ENCODE results near the gene TIMM44.

GRCh38 chr19:7953060-7953459, 9.6 kb upstream of the TIMM44 start:
- no peak for TF ChIP-seq CTCF (IDR thresholded peaks at IDR 0.05; ENCODE audit: low read depth, low read length)
- TF ChIP-seq MAX (IDR thresholded peaks at IDR 0.05; ENCODE audit: low read depth, low read length) = no peak
- no peak for TF ChIP-seq POLR2A (IDR thresholded peaks at IDR 0.05; ENCODE audit: extremely low read depth, insufficient read length)
